ENCODE data around the gene ZFAND3.

Gene ZFAND3

DNA sequence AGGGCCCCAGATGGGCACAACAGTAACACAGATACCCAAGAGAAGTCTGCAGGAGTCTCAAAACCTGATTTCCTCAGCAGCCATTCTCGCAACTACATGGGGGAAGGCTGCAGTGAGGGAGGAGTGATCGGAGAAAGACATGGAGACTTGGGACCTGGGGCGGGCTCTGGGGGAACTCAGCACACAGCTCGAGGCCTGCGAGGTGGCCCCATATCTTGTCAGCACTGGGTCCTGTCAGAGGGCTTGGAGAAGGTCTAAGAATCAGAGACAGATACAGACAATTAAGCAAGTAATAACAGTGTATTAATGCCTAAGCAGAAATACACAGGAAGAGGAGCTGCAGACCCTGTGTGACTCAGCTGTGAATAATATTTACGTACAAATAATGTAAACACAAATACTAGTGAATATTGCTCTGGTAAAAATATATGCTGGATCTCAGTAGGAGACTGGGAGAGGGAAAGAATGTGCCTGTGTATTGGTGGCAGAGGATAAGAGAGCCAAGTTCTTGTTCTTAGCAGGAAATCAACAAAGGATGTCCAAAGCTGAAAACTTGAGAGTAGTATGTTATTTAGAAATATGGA lies 336.2 kb downstream of the ZFAND3 start:
- no CpG with 5 or more reads among the region's 6 CpGs for WGBS (ENCODE audit: insufficient coverage, insufficient read length)
- Histone ChIP-seq H3K27me3 (ENCODE audit: control insufficient read depth, insufficient read depth, low read length) (no peaks in the 10 kb centered on the region), H3K9me3 (ENCODE audit: control insufficient read depth, insufficient read depth, low read length) (no peaks in the 10 kb centered on the region), H3K36me3 (ENCODE audit: control insufficient read depth, insufficient read depth, low read length) (0 out of 2 replicates have a peak, but pooled peaks cover 2% of the 10 kb centered on the region), H3K27ac (ENCODE audit: low read length) (no peak overlapping the region), H3K4me3 (ENCODE audit: low read length) (no peak overlapping the region), H3K4me1 (ENCODE audit: control insufficient read depth, insufficient read depth, low read length) (peaks cover 2% of the 10 kb centered on the region; the same call in 1 of the 2 replicates)
- no peak for DNase-seq (ENCODE audit: low read depth, low spot score)

DNA sequence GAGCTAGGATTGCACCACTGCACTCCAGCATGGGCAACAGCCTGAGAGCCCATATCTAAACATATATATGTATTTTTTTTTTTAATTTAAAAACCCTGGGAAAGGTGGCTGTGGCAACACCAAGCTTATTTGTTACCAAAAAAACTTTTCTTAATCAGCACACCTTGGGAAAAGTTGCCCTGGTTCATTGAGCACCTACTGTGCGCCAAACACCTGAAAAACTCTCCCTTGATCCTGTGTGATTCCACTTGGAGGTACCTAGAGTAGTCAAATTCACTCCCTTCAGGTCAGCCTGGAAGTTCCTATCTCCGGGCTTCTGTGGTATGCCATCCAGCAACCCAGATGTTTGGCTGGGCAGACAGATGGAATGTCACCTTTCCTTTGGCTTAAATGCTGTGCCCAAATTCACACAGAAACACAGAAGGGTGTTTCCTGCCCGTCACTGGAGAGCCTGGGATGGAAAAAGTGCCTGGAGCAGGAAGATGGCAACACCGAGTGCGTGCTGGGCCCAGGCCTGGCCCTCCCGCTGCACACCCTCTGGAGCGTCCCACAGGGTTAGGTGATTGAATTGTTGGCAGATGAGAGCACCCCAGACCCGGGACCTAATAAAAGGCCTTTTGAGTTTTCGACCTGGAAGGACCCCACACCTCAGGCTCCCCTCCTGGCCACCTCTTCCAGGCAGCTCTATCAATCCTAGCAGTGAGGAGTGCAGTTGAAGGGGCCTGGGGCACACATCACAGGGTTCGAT lies 337.5 kb downstream of the ZFAND3 start:
- H3K36me3 ChIP-seq (ENCODE audit: control insufficient read depth, insufficient read depth, low read length): peaks cover 2% of the 10 kb centered on the region; the same call in 1 of the 2 replicates
- no CpG with 5 or more reads among the region's 10 CpGs for WGBS (ENCODE audit: insufficient coverage, insufficient read length)
- no peaks in the 10 kb centered on the region for H3K27me3 ChIP-seq (ENCODE audit: control insufficient read depth, insufficient read depth, low read length)
- 0 out of 2 replicates have a peak, but pooled peaks cover 2% of the 10 kb centered on the region for H3K4me1 ChIP-seq (ENCODE audit: control insufficient read depth, insufficient read depth, low read length)
- H3K4me3 ChIP-seq (ENCODE audit: low read length): no peak overlapping the region
- no peak for DNase-seq (ENCODE audit: low read depth, low spot score)
- no peaks in the 10 kb centered on the region for H3K9me3 ChIP-seq (ENCODE audit: control insufficient read depth, insufficient read depth, low read length)
- H3K27ac ChIP-seq (ENCODE audit: low read length): no peak overlapping the region

DNA sequence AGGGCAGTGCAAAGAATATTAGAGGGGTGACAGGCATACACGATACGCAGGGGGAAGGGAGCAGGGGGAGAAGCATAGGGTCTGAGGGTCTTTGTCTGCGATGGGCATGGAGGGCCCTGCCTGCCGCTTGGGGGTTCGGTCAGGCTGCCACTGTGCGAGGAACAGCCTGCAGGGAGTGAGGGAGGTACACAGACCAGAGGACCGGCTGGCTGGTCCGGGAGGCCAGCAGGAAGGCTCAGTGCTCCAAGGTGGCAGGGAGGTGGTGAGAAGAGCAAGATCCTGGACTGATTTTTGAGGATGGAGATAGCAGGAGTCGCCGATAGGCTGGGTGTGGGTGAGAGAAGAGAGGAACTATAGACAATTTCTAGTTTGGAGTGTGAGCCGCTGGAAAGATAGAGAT lies 338.4 kb downstream of the ZFAND3 start:
- H3K4me3 ChIP-seq (ENCODE audit: low read length): no peak overlapping the region
- no CpG with 5 or more reads among the region's 11 CpGs for WGBS (ENCODE audit: insufficient coverage, insufficient read length)
- H3K4me1 ChIP-seq (ENCODE audit: control insufficient read depth, insufficient read depth, low read length): peaks cover 2% of the 10 kb centered on the region; the same call in 1 of the 2 replicates
- DNase-seq (ENCODE audit: low read depth, low spot score): no peak
- no peak overlapping the region for H3K27ac ChIP-seq (ENCODE audit: low read length)
- H3K36me3 ChIP-seq (ENCODE audit: control insufficient read depth, insufficient read depth, low read length): no peaks in the 10 kb centered on the region; the same call in 1 of the 2 replicates
- H3K27me3 ChIP-seq (ENCODE audit: control insufficient read depth, insufficient read depth, low read length): no peaks in the 10 kb centered on the region
- no peaks in the 10 kb centered on the region for H3K9me3 ChIP-seq (ENCODE audit: control insufficient read depth, insufficient read depth, low read length)

DNA sequence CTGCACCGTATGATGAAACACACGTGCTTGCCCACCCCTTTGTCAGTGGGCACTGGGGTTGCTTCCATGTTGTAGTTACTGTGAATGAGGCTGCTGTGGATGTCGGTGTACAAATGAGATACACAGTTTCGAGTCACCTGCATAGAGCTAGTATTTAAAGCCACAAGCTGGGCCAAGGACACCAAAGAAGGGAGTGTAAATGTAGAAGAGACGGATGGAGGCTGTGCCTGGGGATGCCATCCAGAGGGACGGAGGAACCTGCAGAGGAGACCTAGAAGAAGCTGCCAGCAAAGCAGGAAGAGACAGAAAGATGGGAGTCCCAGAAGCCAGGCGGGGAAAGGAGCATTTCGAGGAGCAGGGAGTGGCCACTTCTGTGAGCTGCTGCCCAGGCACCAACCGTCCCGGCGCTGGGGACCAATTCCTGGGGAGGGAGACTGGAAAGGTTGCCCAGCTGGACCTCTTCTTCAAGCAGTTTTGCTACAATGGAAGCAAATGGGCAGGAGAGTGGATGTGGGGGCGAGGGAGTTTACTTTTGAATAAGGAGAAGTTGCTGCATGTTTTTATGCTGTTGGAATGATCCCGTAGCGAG lies 339.3 kb downstream of the ZFAND3 start:
- no peaks in the 10 kb centered on the region for H3K9me3 ChIP-seq (ENCODE audit: control insufficient read depth, insufficient read depth, low read length)
- no peaks in the 10 kb centered on the region for H3K27me3 ChIP-seq (ENCODE audit: control insufficient read depth, insufficient read depth, low read length)
- H3K4me3 ChIP-seq (ENCODE audit: low read length): no peak overlapping the region
- H3K4me1 ChIP-seq (ENCODE audit: control insufficient read depth, insufficient read depth, low read length): peaks cover 2% of the 10 kb centered on the region; the same call in 1 of the 2 replicates
- no CpG with 5 or more reads among the region's 14 CpGs for WGBS (ENCODE audit: insufficient coverage, insufficient read length)
- no peak overlapping the region for H3K27ac ChIP-seq (ENCODE audit: low read length)
- H3K36me3 ChIP-seq (ENCODE audit: control insufficient read depth, insufficient read depth, low read length): no peaks in the 10 kb centered on the region; the same call in 1 of the 2 replicates
- DNase-seq (ENCODE audit: low read depth, low spot score): no peak

DNA sequence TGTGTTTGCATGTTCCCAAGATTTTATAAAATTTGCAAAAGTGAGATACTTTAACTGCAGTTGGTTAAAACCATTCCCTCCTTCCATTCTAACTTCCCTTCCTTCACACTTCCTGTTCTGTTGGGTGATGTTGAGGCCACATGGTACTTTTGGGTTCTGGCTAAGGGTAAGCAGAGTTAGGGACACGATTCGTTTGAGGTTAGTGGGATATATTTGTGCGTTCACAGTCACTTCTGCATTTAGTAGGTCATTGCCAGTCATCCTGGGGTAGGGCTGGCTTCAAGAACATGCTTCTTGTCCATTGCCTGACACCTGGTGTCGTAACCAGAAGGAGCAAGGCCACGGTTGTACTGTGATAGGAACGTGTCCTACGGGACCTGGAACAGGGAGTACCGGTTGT lies 340.1 kb downstream of the ZFAND3 start:
- Histone ChIP-seq H3K27ac (ENCODE audit: low read length) (no peak overlapping the region), H3K27me3 (ENCODE audit: control insufficient read depth, insufficient read depth, low read length) (no peaks in the 10 kb centered on the region), H3K4me3 (ENCODE audit: low read length) (no peak overlapping the region), H3K9me3 (ENCODE audit: control insufficient read depth, insufficient read depth, low read length) (no peaks in the 10 kb centered on the region), H3K4me1 (ENCODE audit: control insufficient read depth, insufficient read depth, low read length) (no peaks in the 10 kb centered on the region; the same call in 1 of the 2 replicates), H3K36me3 (ENCODE audit: control insufficient read depth, insufficient read depth, low read length) (no peaks in the 10 kb centered on the region; the same call in 1 of the 2 replicates)
- WGBS (ENCODE audit: insufficient coverage, insufficient read length): no CpG with 5 or more reads among the region's 8 CpGs
- DNase-seq (ENCODE audit: low read depth, low spot score): no peak

DNA sequence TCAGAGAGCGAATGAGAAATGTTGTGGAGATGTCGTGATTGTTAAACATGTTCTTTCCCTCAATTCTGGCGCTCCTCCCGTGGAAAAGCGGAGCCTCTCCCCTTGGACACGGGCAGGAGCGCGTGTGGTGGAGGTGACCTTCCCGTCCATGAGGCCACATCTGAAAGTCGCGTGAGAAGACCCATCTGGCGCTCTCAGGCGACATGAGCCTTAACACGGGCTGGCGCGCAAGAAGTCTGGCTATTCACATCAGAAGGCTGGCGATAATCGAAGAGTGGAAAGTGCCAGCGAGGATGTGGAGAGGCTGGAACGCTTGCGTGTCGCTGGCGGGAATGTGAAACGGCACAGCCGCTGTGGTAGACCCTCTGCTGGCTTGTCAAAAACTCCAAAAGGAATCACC lies 341.3 kb downstream of the ZFAND3 start:
- Histone ChIP-seq H3K27me3 (ENCODE audit: control insufficient read depth, insufficient read depth, low read length) (no peaks in the 10 kb centered on the region), H3K9me3 (ENCODE audit: control insufficient read depth, insufficient read depth, low read length) (no peaks in the 10 kb centered on the region), H3K27ac (ENCODE audit: low read length) (no peak overlapping the region), H3K4me3 (ENCODE audit: low read length) (no peak overlapping the region), H3K36me3 (ENCODE audit: control insufficient read depth, insufficient read depth, low read length) (no peaks in the 10 kb centered on the region; the same call in 1 of the 2 replicates), H3K4me1 (ENCODE audit: control insufficient read depth, insufficient read depth, low read length) (no peaks in the 10 kb centered on the region; the same call in 1 of the 2 replicates)
- WGBS (ENCODE audit: insufficient coverage, insufficient read length): no CpG with 5 or more reads among the region's 25 CpGs
- DNase-seq (ENCODE audit: low read depth, low spot score): no peak

DNA sequence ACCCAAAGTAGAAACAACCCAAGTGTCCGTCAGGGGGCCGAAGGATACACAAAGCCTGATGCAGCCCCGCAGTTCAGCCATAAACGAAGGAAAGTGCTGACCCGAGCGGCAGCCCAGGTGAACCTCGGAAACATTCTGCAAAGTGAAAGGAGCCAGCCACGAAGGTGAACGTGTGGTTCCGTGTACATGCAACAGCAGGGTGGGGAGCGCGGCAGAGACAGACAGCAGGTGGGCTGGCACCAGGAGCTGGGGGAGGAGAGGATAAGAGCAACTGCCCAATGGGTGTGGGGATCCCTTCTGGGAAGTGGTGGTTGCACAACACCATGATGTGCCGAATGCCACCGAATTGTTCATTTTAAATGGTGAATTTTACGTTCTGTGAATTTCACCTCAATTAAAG lies 341.8 kb downstream of the ZFAND3 start:
- no CpG with 5 or more reads among the region's 15 CpGs for WGBS (ENCODE audit: insufficient coverage, insufficient read length)
- Histone ChIP-seq H3K4me1 (ENCODE audit: control insufficient read depth, insufficient read depth, low read length) (no peaks in the 10 kb centered on the region; the same call in 1 of the 2 replicates), H3K4me3 (ENCODE audit: low read length) (no peak overlapping the region), H3K9me3 (ENCODE audit: control insufficient read depth, insufficient read depth, low read length) (no peaks in the 10 kb centered on the region), H3K27me3 (ENCODE audit: control insufficient read depth, insufficient read depth, low read length) (no peaks in the 10 kb centered on the region), H3K27ac (ENCODE audit: low read length) (no peak overlapping the region), H3K36me3 (ENCODE audit: control insufficient read depth, insufficient read depth, low read length) (no peaks in the 10 kb centered on the region; the same call in 1 of the 2 replicates)
- DNase-seq (ENCODE audit: low read depth, low spot score): no peak

DNA sequence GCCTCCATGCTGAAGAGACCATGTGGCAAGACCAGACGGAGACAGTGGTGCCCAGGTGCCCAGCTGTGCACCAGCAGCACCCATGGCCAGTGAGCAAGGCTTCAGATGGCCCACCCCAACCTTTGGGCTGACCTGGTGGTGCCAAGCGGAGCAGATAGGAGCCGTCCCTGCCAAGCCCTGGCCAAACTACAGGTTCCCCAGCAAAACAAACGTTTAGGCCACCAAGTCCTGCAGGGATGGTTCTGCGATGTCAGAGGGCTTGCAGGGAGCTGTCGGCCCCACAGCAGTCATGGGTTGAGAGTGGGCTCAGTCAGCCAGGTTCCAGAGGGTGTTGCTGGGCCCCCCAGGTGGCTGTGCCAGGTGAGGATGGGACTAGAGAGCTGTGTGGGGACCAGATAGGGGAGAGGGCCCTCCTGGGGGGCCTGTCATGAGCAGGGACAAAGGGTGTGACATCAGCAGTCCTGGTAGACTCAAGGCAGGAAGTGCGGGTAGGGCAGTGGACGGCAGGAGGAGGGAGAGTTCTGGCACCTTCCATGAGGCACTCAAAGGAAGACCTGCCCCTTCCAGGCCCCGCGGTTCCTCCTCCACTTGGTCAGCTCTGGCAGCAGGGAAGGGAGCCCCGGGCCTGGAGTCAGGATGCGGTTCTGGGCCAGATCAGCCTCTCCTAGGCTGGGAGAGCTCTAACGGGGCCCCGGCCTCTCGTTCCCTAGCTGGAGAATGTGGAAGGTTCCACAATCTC lies 342.4 kb downstream of the ZFAND3 start:
- Histone ChIP-seq H3K9me3 (ENCODE audit: control insufficient read depth, insufficient read depth, low read length) (no peaks in the 10 kb centered on the region), H3K27me3 (ENCODE audit: control insufficient read depth, insufficient read depth, low read length) (no peaks in the 10 kb centered on the region), H3K4me3 (ENCODE audit: low read length) (no peak overlapping the region), H3K27ac (ENCODE audit: low read length) (no peak overlapping the region), H3K36me3 (ENCODE audit: control insufficient read depth, insufficient read depth, low read length) (no peaks in the 10 kb centered on the region; the same call in 1 of the 2 replicates), H3K4me1 (ENCODE audit: control insufficient read depth, insufficient read depth, low read length) (peaks cover under 1% of the 10 kb centered on the region)
- no CpG with 5 or more reads among the region's 15 CpGs for WGBS (ENCODE audit: insufficient coverage, insufficient read length)
- DNase-seq (ENCODE audit: low read depth, low spot score): no peak

DNA sequence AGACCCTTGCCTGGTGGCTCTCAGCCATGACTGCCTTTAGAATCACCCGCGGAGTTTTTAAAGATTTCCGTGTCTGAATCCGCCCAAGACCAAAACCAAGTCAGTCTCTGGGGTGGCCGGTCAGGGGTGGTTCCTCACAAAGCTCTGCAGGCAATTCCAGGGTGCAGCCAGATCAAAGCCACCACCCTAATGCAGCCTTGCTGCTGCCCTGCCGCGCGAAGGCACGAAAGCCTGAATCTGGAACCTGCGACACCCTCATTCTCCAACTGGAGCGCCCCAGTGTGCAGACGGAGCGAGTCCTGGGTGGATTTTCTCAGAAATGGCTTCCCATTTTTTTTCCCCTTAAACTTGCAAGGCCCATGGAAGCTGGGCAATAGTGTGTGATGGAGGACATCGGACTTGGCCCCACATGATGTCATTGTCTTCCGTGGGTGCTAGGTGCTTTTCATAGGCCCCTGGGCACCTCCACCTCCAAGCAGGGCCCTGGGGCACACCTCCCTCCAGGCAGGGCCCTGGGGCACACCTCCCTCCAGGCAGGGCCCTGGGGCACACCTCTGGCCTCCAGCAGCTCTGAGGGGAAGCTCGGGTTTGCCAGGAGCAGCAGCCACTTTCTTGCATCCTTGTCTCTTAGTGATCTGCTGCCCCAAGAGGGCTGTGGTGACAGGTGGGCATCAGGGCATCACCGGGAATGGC lies 343.1 kb downstream of the ZFAND3 start:
- no peak for DNase-seq (ENCODE audit: low read depth, low spot score)
- WGBS (ENCODE audit: insufficient coverage, insufficient read length): no CpG with 5 or more reads among the region's 17 CpGs
- H3K27ac ChIP-seq (ENCODE audit: low read length): no peak overlapping the region
- H3K4me3 ChIP-seq (ENCODE audit: low read length): no peak overlapping the region
- peaks cover 4% of the 10 kb centered on the region for H3K4me1 ChIP-seq (ENCODE audit: control insufficient read depth, insufficient read depth, low read length)
- H3K36me3 ChIP-seq (ENCODE audit: control insufficient read depth, insufficient read depth, low read length): no peaks in the 10 kb centered on the region; the same call in 1 of the 2 replicates
- H3K27me3 ChIP-seq (ENCODE audit: control insufficient read depth, insufficient read depth, low read length): no peaks in the 10 kb centered on the region
- no peaks in the 10 kb centered on the region for H3K9me3 ChIP-seq (ENCODE audit: control insufficient read depth, insufficient read depth, low read length)

Data from iPS DF 6.9 (cell line).